ENCODE measurements around the gene PROX1. TPM values are rescaled to one million over a fixed set of nuclear protein-coding genes. Genes with fewer than 3 reads are reported as not detected.
"Not testable (repeated sequence)": the region's sequence is repeated elsewhere in the genome, so short reads cannot be mapped to it uniquely, and the experiment has no call there.

Gene PROX1
- total RNA-seq, 4 donors from 2014 or later: 1.9 to 3.2 (median 2.5) TPM

DNA sequence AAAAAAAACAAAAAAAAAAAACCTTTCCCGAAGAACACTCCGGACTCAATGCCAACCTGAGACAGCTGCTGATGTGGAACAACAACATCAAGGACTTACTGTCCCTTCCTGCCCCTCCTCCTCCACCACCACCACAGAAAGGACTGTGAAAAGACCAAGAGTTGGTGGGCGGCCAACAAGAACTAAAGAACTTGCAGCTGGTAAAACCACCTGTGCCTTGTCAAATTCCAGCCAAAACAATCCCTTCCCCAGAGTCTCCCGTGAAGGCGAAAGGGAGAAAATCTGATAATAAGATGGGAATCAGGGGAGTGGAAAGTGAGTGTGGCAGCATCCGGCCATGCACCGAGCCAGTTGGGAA lies 88.9 kb downstream of the PROX1 start:
- WGBS, 2 donors (ENCODE audit: low coverage in 1 of 2): 0 to 64% methylated on average over 1 to 6 of the region's 7 CpGs
- Histone ChIP-seq H3K4me1 (no peaks in the 10 kb centered on the region), H3K4me3 (no peak overlapping the region), H3K36me3 (no peaks in the 10 kb centered on the region), H3K27me3 (peaks cover 35% of the 10 kb centered on the region), H3K9me3 (no peaks in the 10 kb centered on the region), H3K27ac (no peak overlapping the region)
- no peak for ATAC-seq
- TF ChIP-seq EP300 (IDR thresholded peaks at IDR 0.05) (no peak), CTCF (IDR thresholded peaks at IDR 0.05) (no peak), POLR2A (IDR thresholded peaks at IDR 0.05) (no peak), POLR2AphosphoS5 (IDR thresholded peaks at IDR 0.05) (no peak)

- H3K27ac ChIP-seq: no peak overlapping the region
- 67 to 75% methylated on average over 2 to 3 of the region's 3 CpGs for WGBS, 2 donors (ENCODE audit: low coverage in 1 of 2)
- H3K36me3 ChIP-seq: no peaks in the 10 kb centered on the region
- ATAC-seq: no peak
- no peak overlapping the region for H3K4me3 ChIP-seq
- H3K9me3 ChIP-seq: no peaks in the 10 kb centered on the region
- H3K4me1 ChIP-seq: no peaks in the 10 kb centered on the region
- peaks cover 22% of the 10 kb centered on the region for H3K27me3 ChIP-seq
- TF ChIP-seq EP300 (IDR thresholded peaks at IDR 0.05) (no peak), CTCF (IDR thresholded peaks at IDR 0.05) (no peak), POLR2A (IDR thresholded peaks at IDR 0.05) (no peak)
Measured at GRCh38 chr1:214078950-214079349, 91.2 kb downstream of the PROX1 start.

GRCh38 chr1:214085325-214085724 lies 97.6 kb downstream of the PROX1 start:
- no peak overlapping the region for H3K4me3 ChIP-seq
- H3K36me3 ChIP-seq: no peaks in the 10 kb centered on the region
- peaks cover 0 to 7% (median 0%) of the 10 kb centered on the region in 3 donors for H3K9me3 ChIP-seq
- TF ChIP-seq EP300 (IDR thresholded peaks at IDR 0.05): no peak
- no peak for TF ChIP-seq POLR2A (IDR thresholded peaks at IDR 0.05)
- TF ChIP-seq POLR2AphosphoS5 (IDR thresholded peaks at IDR 0.05): no peak
- no peak for TF ChIP-seq CTCF (IDR thresholded peaks at IDR 0.05)
- peaks cover 8% of the 10 kb centered on the region for H3K27me3 ChIP-seq
- no peak for ATAC-seq
- 88 to 91% methylated on average over 2 of the region's 2 CpGs for WGBS, 2 donors (ENCODE audit: low coverage in 1 of 2)
- H3K27ac ChIP-seq: no peak overlapping the region
- H3K4me1 ChIP-seq: no peaks in the 10 kb centered on the region

DNA sequence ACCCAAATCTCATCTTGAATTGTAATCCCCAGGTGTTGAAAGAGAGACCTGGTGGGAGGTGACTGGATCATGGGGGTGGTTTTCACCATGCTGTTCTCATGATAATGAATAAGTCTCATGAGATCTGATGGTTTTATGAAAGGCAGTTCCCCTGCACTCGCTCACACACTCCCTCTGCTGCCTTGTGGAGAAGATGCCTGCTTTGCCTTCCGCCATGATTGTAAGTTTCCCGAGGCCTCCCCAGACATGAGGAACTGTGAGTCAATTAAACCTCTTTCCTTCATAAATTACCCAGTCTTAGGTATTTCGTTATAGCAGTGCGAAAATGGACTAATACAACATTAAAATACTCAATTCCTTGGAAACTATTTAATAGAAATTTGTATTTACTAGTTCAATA lies 99.2 kb downstream of the PROX1 start:
- H3K27me3 ChIP-seq: peaks cover 8% of the 10 kb centered on the region
- H3K4me1 ChIP-seq: no peaks in the 10 kb centered on the region
- no peak overlapping the region for H3K27ac ChIP-seq
- H3K36me3 ChIP-seq: no peaks in the 10 kb centered on the region
- peaks cover 0 to 7% (median 0%) of the 10 kb centered on the region in 3 donors for H3K9me3 ChIP-seq
- WGBS, 2 donors (ENCODE audit: low coverage in 1 of 2): 91 to 92% methylated on average over 5 of the region's 5 CpGs
- no peak overlapping the region for H3K4me3 ChIP-seq
- TF ChIP-seq POLR2A (IDR thresholded peaks at IDR 0.05): no peak
- TF ChIP-seq CTCF (IDR thresholded peaks at IDR 0.05): no peak
- TF ChIP-seq POLR2AphosphoS5 (IDR thresholded peaks at IDR 0.05): no peak
- no peak for TF ChIP-seq EP300 (IDR thresholded peaks at IDR 0.05)
- ATAC-seq: no peak

DNA sequence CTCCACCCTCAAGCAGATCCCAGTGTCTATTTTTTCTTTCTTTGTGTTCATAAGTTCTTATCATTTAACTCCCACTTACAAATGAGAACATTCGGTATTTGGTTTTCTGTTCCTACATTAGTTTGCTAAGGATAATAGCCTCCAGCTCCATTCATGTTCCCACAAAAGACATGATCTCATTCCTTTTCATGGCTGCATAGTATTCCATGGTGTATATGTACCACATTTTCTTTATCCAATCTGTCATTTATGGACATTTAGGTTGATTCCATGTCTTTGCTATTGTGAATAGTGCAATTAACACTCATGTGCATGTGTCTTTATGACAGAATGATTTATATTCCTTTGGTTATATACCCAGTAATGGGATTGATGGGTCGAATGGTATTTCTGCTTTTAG lies 101.2 kb downstream of the PROX1 start:
- H3K27me3 ChIP-seq, H3K36me3 ChIP-seq, H3K4me3 ChIP-seq, H3K27ac ChIP-seq, H3K4me1 ChIP-seq, H3K9me3 ChIP-seq, ATAC-seq: not testable (repeated sequence)
- WGBS, 2 donors (ENCODE audit: low coverage in 1 of 2): 44 to 91% methylated on average over 2 of the region's 2 CpGs
